Measurements from ENCODE around the gene PDZD11. TPM values are rescaled to one million over a fixed set of nuclear protein-coding genes. Genes with fewer than 3 reads are reported as not detected.
"Not testable (repeated sequence)": the region's sequence is repeated elsewhere in the genome, so short reads cannot be mapped to it uniquely, and the experiment has no call there.

Gene PDZD11
- total RNA-seq, 4 donors from 2014 or later, result 7.8 to 45.5 (median 23.1) TPM

- no peak for DNase-seq
- Histone ChIP-seq H3K36me3 (no peaks in the 10 kb centered on the region), H3K27me3 (no peaks in the 10 kb centered on the region), H3K4me3 (no peak overlapping the region), H3K4me1 (no peaks in the 10 kb centered on the region), H3K9me3 (no peaks in the 10 kb centered on the region), H3K27ac (no peak overlapping the region)
- TF ChIP-seq EP300 (IDR thresholded peaks at IDR 0.05; ENCODE audit: low read depth), result no peak
- no peak for TF ChIP-seq CTCF (IDR thresholded peaks at IDR 0.05)
- TF ChIP-seq POLR2A (IDR thresholded peaks at IDR 0.05), result no peak
- no peak for TF ChIP-seq POLR2AphosphoS5 (IDR thresholded peaks at IDR 0.05)
- WGBS, 2 donors (ENCODE audit: low coverage in 1 of 2), result 55% methylated on average over 2 of the region's 2 CpGs; no CpG with 5 or more reads in 1 of the 2 donors
- intact Hi-C loops (cut with DNase I; ENCODE audit: low total_unique reads), result no loop called here
- in situ Hi-C loops (cut with MboI; ENCODE audit: low pct_ligation_motif_present in 1 of 4, low pct_unique_long_range_greater_than_20kb in 1 of 4, low sequenced_read_pairs in 3 of 4), result no loop called here
These were observed 37.2 kb downstream of the PDZD11 start for GRCh38 chrX:70252491-70252890.

DNA sequence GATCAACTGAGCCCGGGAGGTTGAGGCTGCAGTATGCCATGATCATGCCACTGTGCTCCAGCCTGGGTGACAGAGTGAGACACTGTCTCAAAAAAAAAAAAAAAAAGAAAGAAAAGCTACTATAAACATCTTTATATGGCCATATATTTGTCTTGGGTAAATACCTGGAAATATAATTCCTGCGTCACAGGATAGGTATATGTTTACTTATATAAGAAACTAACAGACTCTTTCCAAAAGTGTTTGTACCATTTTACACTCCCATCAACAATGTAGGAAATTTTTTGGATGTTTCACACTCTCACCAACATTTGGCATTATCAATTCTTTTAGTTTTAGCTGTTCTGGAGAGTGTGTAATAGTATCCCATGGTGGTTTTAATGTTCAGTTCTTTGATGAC is 42.5 kb downstream of the PDZD11 start:
- Histone ChIP-seq H3K36me3 (no peaks in the 10 kb centered on the region), H3K4me1 (no peaks in the 10 kb centered on the region), H3K4me3 (no peak overlapping the region), H3K9me3 (no peaks in the 10 kb centered on the region), H3K27me3 (no peaks in the 10 kb centered on the region), H3K27ac (no peak overlapping the region)
- in situ Hi-C loops (cut with MboI; ENCODE audit: low pct_ligation_motif_present in 1 of 4, low pct_unique_long_range_greater_than_20kb in 1 of 4, low sequenced_read_pairs in 3 of 4) (no loop called here), intact Hi-C loops (cut with DNase I; ENCODE audit: low total_unique reads) (no loop called here)
- 71 to 89% methylated on average over 2 of the region's 2 CpGs for WGBS, 2 donors (ENCODE audit: low coverage in 1 of 2)
- DNase-seq, result no peak
- no peak for TF ChIP-seq POLR2AphosphoS5 (IDR thresholded peaks at IDR 0.05)
- no peak for TF ChIP-seq CTCF (IDR thresholded peaks at IDR 0.05)
- TF ChIP-seq EP300 (IDR thresholded peaks at IDR 0.05; ENCODE audit: low read depth), result no peak
- no peak for TF ChIP-seq POLR2A (IDR thresholded peaks at IDR 0.05)

GRCh38 chrX:70244881-70245280 is 44.8 kb downstream of the PDZD11 start:
- TF ChIP-seq POLR2A (IDR thresholded peaks at IDR 0.05) (no peak), EP300 (IDR thresholded peaks at IDR 0.05; ENCODE audit: low read depth) (no peak), CTCF (IDR thresholded peaks at IDR 0.05) (no peak), POLR2AphosphoS5 (IDR thresholded peaks at IDR 0.05) (no peak)
- WGBS, 2 donors (ENCODE audit: low coverage in 1 of 2), result 78 to 100% methylated on average over 1 to 6 of the region's 6 CpGs
- H3K4me3 ChIP-seq, result no peak overlapping the region
- no peak overlapping the region for H3K27ac ChIP-seq
- intact Hi-C loops (cut with DNase I; ENCODE audit: low total_unique reads) (no loop called here), in situ Hi-C loops (cut with MboI; ENCODE audit: low pct_ligation_motif_present in 1 of 4, low pct_unique_long_range_greater_than_20kb in 1 of 4, low sequenced_read_pairs in 3 of 4) (no loop called here)
- no peaks in the 10 kb centered on the region for H3K4me1 ChIP-seq
- no peaks in the 10 kb centered on the region for H3K36me3 ChIP-seq
- H3K9me3 ChIP-seq, result no peaks in the 10 kb centered on the region
- no peak for DNase-seq
- H3K27me3 ChIP-seq, result no peaks in the 10 kb centered on the region

- in situ Hi-C loops (cut with MboI; ENCODE audit: low pct_ligation_motif_present in 1 of 4, low pct_unique_long_range_greater_than_20kb in 1 of 4, low sequenced_read_pairs in 3 of 4); H3K36me3 ChIP-seq; H3K9me3 ChIP-seq; H3K27me3 ChIP-seq; H3K4me3 ChIP-seq; DNase-seq; intact Hi-C loops (cut with DNase I; ENCODE audit: low total_unique reads); H3K4me1 ChIP-seq; H3K27ac ChIP-seq: not testable (repeated sequence)
- 85% methylated on average over 5 of the region's 5 CpGs; no CpG with 5 or more reads in 1 of the 2 donors for WGBS, 2 donors (ENCODE audit: low coverage in 1 of 2)
These were observed 46.1 kb downstream of the PDZD11 start for GRCh38 chrX:70243601-70244000.

DNA sequence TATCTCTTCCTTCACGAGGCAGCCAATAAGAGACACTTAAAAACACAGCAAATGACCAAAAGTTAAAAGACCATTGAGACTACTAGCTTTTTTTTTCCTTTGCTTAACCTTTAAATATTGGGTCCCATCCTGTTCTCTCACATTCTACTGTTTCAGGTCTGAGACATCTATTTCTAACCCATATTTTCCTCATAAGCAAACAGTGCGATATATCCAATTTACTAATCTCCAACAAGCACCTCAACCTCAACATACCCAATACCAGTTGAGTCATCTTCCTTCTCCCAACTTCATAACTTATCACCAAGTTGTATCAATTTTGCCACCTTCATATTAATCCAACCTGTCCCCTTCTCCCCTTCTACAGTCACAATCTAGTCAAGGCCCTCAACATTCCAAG is 48.2 kb downstream of the PDZD11 start:
- in situ Hi-C loops (cut with MboI; ENCODE audit: low pct_ligation_motif_present in 1 of 4, low pct_unique_long_range_greater_than_20kb in 1 of 4, low sequenced_read_pairs in 3 of 4), result no loop called here
- no peak overlapping the region for H3K27ac ChIP-seq
- no peak for DNase-seq
- 71 to 72% methylated on average over 2 of the region's 2 CpGs for WGBS, 2 donors (ENCODE audit: low coverage in 1 of 2)
- H3K27me3 ChIP-seq, result no peaks in the 10 kb centered on the region
- no peaks in the 10 kb centered on the region for H3K36me3 ChIP-seq
- no peak overlapping the region for H3K4me3 ChIP-seq
- H3K9me3 ChIP-seq, result no peaks in the 10 kb centered on the region
- TF ChIP-seq CTCF (IDR thresholded peaks at IDR 0.05) (no peak), POLR2A (IDR thresholded peaks at IDR 0.05) (no peak), EP300 (IDR thresholded peaks at IDR 0.05; ENCODE audit: low read depth) (no peak), POLR2AphosphoS5 (IDR thresholded peaks at IDR 0.05) (no peak)
- intact Hi-C loops (cut with DNase I; ENCODE audit: low total_unique reads), result no loop called here
- no peaks in the 10 kb centered on the region for H3K4me1 ChIP-seq
